Measurements from ENCODE around the gene PIH1D2. TPM values are rescaled to one million over a fixed set of nuclear protein-coding genes. Genes with fewer than 3 reads are reported as not detected.

PIH1D2 gene
- total and polyA plus RNA-seq, 9 of the 15 experiments (the other 6 are each of a cell fraction or from before 2014, with no cell fraction given) = 1.5 to 5.4 (median 3.0) TPM

- peak; percentile 3; the same call in 1 of the 2 replicates for TF ChIP-seq GMEB1 (CRISPR knock-in tag; IDR thresholded peaks at IDR 0.05)
- TF ChIP-seq JUNB (CRISPR knock-in tag; conservative IDR thresholded peaks at IDR 0.05) = no peak
- TF ChIP-seq RBBP5 (IDR thresholded peaks at IDR 0.05; ENCODE audit: borderline replicate concordance, insufficient read depth, low read length, poor library complexity, severe bottlenecking) = peak; percentile 90
- no peak for TF ChIP-seq NFYB (IDR thresholded peaks at IDR 0.05; ENCODE audit: extremely low read depth, insufficient read length)
- no peak for TF ChIP-seq KLF1 (tag; IDR thresholded peaks at IDR 0.05)
- no peak for TF ChIP-seq CREB3 (tag; conservative IDR thresholded peaks at IDR 0.05; ENCODE audit: low read depth)
- no peak for TF ChIP-seq CUX1 (CRISPR knock-in tag; IDR thresholded peaks at IDR 0.05)
- no peak; the same call in 1 of the 2 replicates for TF ChIP-seq FOXJ2 (tag; IDR thresholded peaks at IDR 0.05)
- TF ChIP-seq NFE2 (IDR thresholded peaks at IDR 0.05; ENCODE audit: low read depth) = no peak
- peak; percentile 87 for TF ChIP-seq KDM5B (IDR thresholded peaks at IDR 0.05; ENCODE audit: insufficient replicate concordance, low read depth, low read length)
- TF ChIP-seq ZNF77 (CRISPR knock-in tag; IDR thresholded peaks at IDR 0.05) = no peak
- TF ChIP-seq ILK (tag; IDR thresholded peaks at IDR 0.05; ENCODE audit: borderline replicate concordance, low read depth) = no peak
- no peak for TF ChIP-seq BCLAF1 (IDR thresholded peaks at IDR 0.05; ENCODE audit: borderline replicate concordance in 1 of 2, control insufficient read depth in 1 of 2, low read depth in 2 of 2, low read length in 1 of 2)
- TF ChIP-seq PTRF (tag; IDR thresholded peaks at IDR 0.05) = no peak
Observed at GRCh38 chr11:112086422-112087191, 12.8 kb upstream of the PIH1D2 start, which contains the start of the genes SDHD and TIMM8B (continued).
